ENCODE data around the gene RECQL.

Gene RECQL, protein sequence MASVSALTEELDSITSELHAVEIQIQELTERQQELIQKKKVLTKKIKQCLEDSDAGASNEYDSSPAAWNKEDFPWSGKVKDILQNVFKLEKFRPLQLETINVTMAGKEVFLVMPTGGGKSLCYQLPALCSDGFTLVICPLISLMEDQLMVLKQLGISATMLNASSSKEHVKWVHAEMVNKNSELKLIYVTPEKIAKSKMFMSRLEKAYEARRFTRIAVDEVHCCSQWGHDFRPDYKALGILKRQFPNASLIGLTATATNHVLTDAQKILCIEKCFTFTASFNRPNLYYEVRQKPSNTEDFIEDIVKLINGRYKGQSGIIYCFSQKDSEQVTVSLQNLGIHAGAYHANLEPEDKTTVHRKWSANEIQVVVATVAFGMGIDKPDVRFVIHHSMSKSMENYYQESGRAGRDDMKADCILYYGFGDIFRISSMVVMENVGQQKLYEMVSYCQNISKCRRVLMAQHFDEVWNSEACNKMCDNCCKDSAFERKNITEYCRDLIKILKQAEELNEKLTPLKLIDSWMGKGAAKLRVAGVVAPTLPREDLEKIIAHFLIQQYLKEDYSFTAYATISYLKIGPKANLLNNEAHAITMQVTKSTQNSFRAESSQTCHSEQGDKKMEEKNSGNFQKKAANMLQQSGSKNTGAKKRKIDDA

GRCh38 chr12:21501258-21502163 is at the start of gene RECQL, which contains the start of gene GOLT1B:
Gene RECQL (minus strand): TSS chr12:21501635. CDS start chr12:21499570, 2,065 bp downstream.
Gene GOLT1B (plus strand): TSS chr12:21501789. CDS start chr12:21501924, 135 bp downstream.
- DNase-seq (ENCODE audit: low spot score) = peak; percentile 100

- no peak for DNase-seq (ENCODE audit: low spot score)
Measured at GRCh38 chr12:21547437-21547836, 46.0 kb upstream of the RECQL start.

DNA sequence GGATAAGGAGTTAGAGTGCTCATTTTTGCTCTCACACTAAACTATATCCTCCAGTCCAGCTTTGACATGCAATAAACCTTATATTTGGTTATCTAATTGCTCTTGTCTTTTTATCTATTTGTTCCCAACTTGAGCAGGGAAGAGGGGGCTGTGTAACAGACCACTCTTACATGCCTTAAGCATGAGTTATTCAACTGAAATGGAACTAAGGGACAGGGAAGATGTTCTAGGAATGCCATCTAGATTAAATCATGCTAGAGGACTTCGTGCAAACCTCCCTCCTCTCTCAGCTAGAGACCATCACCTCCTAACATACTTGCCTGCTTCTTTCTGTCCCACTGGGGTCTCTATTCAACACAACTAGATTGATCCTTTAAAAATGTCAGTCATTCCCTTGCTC is 45.3 kb upstream of the RECQL start:
- DNase-seq (ENCODE audit: low spot score) = no peak

GRCh38 chr12:21545557-21545956 is 44.1 kb upstream of the RECQL start:
- no peak for DNase-seq (ENCODE audit: low spot score)

GRCh38 chr12:21543151-21543550 is 41.7 kb upstream of the RECQL start:
- no peak for DNase-seq (ENCODE audit: low spot score)

- no peak for DNase-seq (ENCODE audit: low spot score)
Measured at GRCh38 chr12:21542403-21542802, 41.0 kb upstream of the RECQL start.

DNA sequence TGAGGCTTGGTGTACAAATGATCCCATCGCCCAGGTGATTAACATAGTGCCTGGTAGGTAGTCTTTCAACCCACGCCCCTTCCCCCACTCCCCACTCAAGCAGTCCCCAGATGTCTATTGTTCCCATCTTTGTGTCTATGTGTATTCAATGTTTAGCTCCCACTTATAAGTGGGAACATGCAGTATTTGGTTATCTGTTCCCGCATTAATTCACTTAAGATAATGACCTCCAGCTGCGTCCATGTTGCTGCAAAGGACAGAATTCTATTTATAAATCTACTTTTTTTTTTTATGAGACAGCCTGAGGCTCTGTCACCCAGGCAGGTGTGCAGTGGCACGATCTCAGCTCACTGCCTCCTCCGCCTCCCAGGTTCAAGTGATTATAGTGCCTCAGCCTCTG is 40.3 kb upstream of the RECQL start:
- no peak for DNase-seq (ENCODE audit: low spot score)

DNA sequence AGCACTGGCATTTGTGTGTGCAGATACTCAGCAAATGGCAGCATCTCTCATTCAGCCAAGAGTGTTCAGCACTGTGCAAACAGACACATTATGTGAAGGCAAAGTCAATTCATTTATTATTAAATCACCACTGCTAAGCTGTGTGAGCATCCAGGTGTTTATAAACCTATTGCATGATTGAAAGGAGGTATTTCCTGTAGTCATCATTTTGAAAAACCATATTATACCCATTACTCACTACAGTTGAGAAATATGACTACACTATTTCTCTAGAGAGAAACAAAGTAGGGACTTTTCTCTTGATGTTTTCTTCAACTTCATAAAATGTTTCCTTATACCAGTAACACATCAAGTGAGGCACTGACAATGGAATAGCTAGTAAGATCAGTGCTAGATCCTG is 38.4 kb upstream of the RECQL start:
- no peak for DNase-seq (ENCODE audit: low spot score)

- DNase-seq (ENCODE audit: low spot score) = no peak
Measured at GRCh38 chr12:21538061-21538653, 36.7 kb upstream of the RECQL start.

DNA sequence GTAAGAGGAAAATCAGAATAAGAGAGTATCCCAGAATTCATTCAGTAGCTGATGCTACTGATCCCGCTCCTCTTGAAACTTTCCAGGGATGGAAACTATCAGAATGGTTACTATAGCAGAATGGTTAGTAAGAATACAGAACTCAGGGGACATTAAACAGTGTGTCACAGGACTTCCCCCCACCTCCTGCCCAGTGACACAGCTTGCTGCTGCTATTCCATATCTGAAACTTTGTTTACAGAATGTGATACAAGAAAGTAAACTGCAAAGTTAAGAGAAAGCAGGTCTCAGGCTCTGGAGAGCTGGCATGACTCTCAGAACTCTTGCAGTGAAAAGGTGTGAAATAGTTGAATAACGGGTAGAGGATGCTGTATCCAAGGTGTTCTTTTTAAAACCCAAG is 28.0 kb upstream of the RECQL start:
- no peak for DNase-seq (ENCODE audit: low spot score)

GRCh38 chr12:21528953-21529352 is 27.5 kb upstream of the RECQL start:
- DNase-seq (ENCODE audit: low spot score) = peak; percentile 36

DNA sequence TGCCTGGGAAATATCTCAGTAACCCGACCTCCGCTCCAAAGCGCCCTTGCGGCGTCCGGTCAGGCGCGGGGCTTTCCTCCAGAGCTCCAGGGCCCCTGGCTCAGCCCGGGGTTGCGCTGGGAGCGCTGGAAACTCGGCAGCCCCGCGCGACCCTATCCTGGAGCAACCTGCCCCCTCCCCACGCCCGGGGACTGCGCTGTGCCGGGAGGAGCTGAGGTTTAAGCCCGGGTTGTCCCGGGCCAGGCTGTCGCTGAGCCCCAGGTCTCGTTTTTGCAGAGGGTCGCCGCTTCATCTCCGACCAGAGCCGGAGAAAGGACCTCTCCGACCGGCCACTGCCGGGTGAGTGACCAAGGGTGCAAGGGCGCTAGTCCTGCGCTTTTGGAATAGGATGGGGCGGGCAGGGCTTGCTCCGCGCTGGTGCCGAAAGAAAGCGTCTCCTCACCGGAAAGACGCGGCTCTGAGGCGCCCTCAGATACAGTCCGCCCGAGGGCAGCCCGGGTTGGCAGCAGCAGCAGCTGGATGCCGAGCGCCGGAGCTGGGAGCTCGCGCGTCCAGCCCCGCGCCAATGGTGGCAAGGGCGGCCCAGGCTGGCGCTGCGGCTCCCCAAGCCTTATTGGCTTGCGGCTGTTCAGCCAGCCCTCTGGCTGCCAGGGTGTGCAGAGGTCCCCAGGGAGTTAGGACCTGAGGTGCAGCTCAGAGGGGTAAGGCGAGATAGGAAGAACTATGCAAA is 26.2 kb upstream of the RECQL start:
- peak; percentile 22 for DNase-seq (ENCODE audit: low spot score)

- no peak for DNase-seq (ENCODE audit: low spot score)
Measured at GRCh38 chr12:21526721-21527345, 25.4 kb upstream of the RECQL start.

GRCh38 chr12:21526053-21526452 is 24.6 kb upstream of the RECQL start, which contains the start of gene SPX:
Gene SPX (plus strand): TSS chr12:21526296. CDS start chr12:21526473, 177 bp downstream.
- DNase-seq (ENCODE audit: low spot score) = no peak

GRCh38 chr12:21523148-21523547 is 21.7 kb upstream of the RECQL start:
- no peak for DNase-seq (ENCODE audit: low spot score)

DNA sequence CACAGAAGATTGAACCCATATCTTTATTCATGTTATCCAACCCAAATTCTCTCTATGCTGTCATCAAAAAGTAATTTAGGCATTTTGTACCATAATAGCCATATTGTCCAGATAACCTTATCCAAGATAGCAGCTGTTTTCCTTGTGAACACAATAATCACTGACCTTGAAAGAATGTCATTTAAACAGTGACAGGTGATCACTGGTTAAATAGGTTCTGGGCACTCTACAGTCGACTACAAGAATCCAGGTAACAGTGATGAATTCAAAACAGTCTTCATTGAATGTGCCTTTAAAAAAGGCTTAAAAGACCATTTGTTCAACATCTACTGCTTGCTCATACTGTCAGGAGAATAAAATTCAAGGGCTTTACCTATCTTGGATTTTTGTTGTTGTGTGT is 20.1 kb upstream of the RECQL start:
- DNase-seq (ENCODE audit: low spot score) = no peak

DNA sequence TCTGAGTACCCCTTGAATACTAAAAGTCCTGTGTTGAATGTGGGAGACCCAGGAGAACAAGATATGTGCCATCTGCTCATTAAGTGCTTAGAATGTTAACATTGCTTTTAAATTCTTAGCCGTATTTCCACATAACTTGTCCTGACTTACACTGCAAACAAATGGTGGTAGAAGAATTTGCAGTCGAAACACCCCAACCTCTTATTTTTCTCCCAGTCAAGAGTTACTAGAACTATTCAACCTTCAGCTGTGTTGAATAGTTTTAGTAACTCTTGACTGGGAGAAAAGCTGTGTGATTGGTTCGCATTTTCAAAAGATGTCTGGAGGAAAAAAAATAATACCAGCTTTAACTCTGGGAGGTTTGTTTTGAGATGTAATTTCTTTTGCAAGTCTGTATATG is 17.0 kb upstream of the RECQL start:
- DNase-seq (ENCODE audit: low spot score) = no peak

- no peak for DNase-seq (ENCODE audit: low spot score)
Measured at GRCh38 chr12:21516281-21516680, 14.8 kb upstream of the RECQL start.

DNA sequence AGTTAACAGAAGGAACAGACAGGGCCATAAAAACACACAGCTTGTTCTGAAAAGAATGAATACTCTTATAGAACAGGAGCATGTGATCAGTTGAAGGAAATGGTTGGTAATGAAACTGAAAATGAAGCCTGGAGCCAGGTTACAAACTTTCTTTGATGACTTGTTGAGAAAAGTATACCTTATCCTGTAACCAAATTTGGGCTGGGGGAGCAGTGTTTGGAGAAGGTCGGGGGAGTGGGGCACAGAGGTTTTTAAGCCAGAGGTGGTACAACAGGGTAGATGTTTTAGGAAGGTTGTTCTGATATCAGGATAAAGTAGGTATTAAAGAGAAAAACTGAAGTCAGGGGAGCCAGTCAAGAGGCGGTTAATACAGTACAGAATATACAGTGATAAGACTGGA is 8.3 kb upstream of the RECQL start:
- no peak for DNase-seq (ENCODE audit: low spot score)

DNA sequence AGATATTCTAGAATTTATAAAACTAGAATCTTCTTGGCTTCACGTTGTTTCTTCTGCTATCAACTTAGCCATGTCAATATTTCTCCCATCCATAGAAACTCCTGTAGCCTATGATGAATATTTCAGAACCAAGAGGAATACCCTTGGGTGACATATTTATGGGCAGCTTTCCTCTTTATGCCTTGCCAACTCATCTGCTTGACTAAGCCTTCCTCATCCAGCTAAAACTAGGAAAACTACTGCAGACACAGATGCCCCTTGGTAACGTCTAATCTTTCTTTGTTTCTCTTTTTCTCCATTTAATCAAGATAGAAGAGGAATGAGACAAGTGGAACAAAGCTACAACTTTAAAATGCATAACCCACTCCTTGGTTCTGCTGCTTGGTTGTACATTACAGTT is 6.4 kb upstream of the RECQL start:
- no peak for DNase-seq (ENCODE audit: low spot score)

- DNase-seq (ENCODE audit: low spot score) = no peak
Measured at GRCh38 chr12:21505888-21506287, 4.5 kb upstream of the RECQL start.

Data from pons (tissue), 1 donor.